ENCODE results near the gene CALN1.

CALN1 gene

GRCh38 chr7:72321637-72322036, 90.5 kb downstream of the CALN1 start:
- DNase-seq = no peak

GRCh38 chr7:72321081-72321480, 91.1 kb downstream of the CALN1 start:
- no peak for DNase-seq

- DNase-seq = no peak
These were observed 94.8 kb downstream of the CALN1 start for GRCh38 chr7:72317341-72317740.

GRCh38 chr7:72316148-72316547, 96.0 kb downstream of the CALN1 start:
- no peak for DNase-seq

- no peak for DNase-seq
These were observed 98.2 kb downstream of the CALN1 start for GRCh38 chr7:72313906-72314305.

- DNase-seq = no peak
These were observed 101.8 kb downstream of the CALN1 start for GRCh38 chr7:72310301-72310700.

- no peak for DNase-seq
These were observed 102.7 kb downstream of the CALN1 start for GRCh38 chr7:72309476-72309875.

- DNase-seq = no peak
These were observed 103.2 kb downstream of the CALN1 start for GRCh38 chr7:72308986-72309385.

GRCh38 chr7:72307566-72307965, 104.6 kb downstream of the CALN1 start:
- DNase-seq = no peak

- DNase-seq = no peak
These were observed 113.2 kb downstream of the CALN1 start for GRCh38 chr7:72298912-72299311.

GRCh38 chr7:72298091-72298490, 114.0 kb downstream of the CALN1 start:
- no peak for DNase-seq

- DNase-seq = no peak
These were observed 114.5 kb downstream of the CALN1 start for GRCh38 chr7:72297636-72298035.

- no peak for DNase-seq
These were observed 119.3 kb downstream of the CALN1 start for GRCh38 chr7:72292794-72293193.

- no peak for DNase-seq
These were observed 120.0 kb downstream of the CALN1 start for GRCh38 chr7:72292118-72292517.

- no peak for DNase-seq
These were observed 125.6 kb downstream of the CALN1 start for GRCh38 chr7:72286519-72286918.

GRCh38 chr7:72283309-72283708, 128.8 kb downstream of the CALN1 start:
- no peak for DNase-seq

GRCh38 chr7:72281308-72281707, 130.8 kb downstream of the CALN1 start:
- DNase-seq = no peak

GRCh38 chr7:72279203-72279602, 132.9 kb downstream of the CALN1 start:
- DNase-seq = no peak

- DNase-seq = no peak
These were observed 133.6 kb downstream of the CALN1 start for GRCh38 chr7:72278550-72278949.

- no peak for DNase-seq
These were observed 136.6 kb downstream of the CALN1 start for GRCh38 chr7:72275382-72276070.

GRCh38 chr7:72272479-72272878, 139.7 kb downstream of the CALN1 start:
- no peak for DNase-seq

GRCh38 chr7:72268796-72269195, 143.3 kb downstream of the CALN1 start:
- no peak for DNase-seq

- no peak for DNase-seq
These were observed 144.0 kb downstream of the CALN1 start for GRCh38 chr7:72268090-72268489.

- no peak for DNase-seq
These were observed 144.8 kb downstream of the CALN1 start for GRCh38 chr7:72267291-72267800.

- no peak for DNase-seq
These were observed 145.4 kb downstream of the CALN1 start for GRCh38 chr7:72266771-72267170.
